NCI-H526 (cell line): Measurements from ENCODE around the gene POTEM.
"Not testable (repeated sequence)": the region's sequence is repeated elsewhere in the genome, so short reads cannot be mapped to it uniquely, and the experiment has no call there.

Experiments
- DNase-seq, 2 experiments: peaks; one replicate each; lab custom pipeline; 2025; lab: John Stamatoyannopoulos, UW

The POTEM gene

DNA sequence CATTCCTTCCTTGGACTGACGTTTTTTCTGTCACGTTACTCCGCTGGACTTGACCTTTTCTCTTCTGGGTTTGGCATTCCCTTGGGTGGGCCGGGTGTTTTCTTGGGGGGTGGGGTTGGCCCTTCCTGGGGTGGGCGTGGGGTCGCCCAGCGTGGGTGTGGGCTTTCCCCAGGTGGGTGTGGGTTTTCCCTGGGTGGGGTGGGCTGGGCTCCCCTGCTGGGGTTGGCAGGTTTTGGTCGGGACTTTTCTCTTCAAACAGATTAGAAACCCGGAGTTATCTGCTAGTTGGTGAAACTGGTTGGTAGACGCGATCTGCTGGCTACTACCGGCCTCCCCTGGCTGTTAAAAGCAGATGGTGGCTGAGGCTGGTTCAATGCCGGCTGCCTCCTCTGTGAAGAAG lies at the start of gene POTEM:
TSS of gene POTEM (plus strand) at position 301 of the 400 bp plus-strand sequence. CDS start at position 353, 52 bp downstream.
- DNase-seq = not testable (repeated sequence)

DNA sequence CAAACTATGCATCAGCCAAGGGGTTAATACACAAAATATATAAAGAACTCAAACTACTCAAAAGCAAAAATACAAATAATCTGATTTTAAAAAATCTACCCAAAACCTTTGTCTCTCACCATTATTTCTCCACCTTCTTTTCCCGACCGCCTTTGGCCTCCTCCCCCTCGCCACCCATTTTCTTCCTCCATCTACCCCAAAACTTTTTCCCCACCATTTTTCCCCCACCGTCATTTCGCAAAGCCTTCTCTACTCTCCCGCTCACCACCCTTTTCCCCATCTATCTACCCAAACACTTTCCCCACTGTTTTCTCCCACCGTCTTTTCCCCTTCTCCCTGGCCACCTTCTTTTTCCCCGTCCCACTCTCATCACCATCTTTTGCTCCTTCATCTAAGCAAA lies 48.9 kb upstream of the POTEM start:
- not testable (repeated sequence) for DNase-seq

DNA sequence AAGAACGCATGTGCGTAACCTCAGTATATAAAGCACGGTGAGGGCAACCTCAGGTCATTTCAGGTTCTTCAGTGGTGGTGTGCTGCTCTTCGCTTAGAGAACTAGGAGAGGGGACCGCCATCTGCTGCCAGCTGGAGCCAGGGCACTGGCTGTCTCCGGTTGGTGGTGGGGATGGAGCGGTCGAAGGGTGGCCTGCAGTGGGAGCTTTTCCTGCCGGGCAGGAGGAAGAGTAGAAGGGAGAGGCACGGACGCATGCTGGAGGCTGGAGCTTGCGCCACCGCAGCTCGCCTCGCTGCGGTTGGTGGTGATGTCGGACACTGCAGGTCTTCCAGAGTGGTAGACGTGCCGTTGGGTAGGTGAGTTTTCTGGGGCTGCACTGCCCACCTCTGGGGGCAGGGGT lies 47.2 kb upstream of the POTEM start:
- not testable (repeated sequence) for DNase-seq

DNA sequence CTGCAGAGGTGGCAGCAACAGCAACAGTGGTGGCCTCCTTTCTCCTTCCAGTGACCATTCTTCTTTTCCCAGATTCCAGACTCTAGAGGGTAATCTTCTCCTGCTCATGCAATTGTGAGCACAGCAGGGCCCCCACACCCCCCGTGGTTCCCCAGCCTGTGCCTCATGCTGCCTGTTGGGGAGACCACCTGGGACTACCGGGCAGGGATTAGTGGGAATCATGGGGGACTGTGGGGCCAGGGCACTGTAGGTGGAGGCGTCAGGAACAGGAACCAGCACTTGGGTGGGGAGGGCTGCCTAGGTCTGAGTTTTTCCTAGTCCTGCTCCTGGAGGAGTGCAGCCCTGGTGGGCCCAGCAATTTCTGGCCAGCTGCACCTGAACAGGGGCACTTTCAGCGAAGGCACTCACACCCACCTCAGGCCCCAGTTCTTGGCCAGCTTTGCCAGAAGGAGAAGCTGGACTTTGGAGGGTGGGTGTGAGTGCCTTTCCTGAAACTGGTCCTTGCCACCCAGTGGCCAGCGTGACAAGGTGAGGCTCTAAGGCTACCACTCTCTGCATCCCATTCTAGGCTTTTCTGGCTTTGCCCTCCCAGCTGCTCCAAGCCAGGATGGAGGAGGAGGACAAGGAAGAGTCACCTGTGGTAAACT lies 46.1 kb upstream of the POTEM start:
- DNase-seq = not testable (repeated sequence)

DNA sequence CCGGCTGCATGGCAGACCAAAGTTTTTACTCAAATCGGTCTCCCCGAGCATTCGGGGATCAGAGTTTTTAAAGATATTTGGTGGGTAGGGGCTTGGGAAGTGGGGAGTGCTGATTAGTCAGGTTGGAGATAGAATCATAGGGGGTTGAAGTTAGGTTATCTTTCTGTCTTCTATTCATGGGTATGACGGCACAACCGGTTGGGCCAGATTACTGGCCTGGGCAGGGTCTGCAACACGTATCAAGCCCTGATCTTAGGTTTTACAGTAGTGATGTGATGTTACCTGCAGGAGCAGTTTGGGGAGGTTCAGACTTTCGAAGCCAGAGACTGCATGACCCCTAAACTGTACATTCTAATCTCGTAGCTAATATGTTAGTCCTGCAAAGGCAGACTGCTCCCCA lies 30.4 kb upstream of the POTEM start:
- DNase-seq = not testable (repeated sequence)

DNA sequence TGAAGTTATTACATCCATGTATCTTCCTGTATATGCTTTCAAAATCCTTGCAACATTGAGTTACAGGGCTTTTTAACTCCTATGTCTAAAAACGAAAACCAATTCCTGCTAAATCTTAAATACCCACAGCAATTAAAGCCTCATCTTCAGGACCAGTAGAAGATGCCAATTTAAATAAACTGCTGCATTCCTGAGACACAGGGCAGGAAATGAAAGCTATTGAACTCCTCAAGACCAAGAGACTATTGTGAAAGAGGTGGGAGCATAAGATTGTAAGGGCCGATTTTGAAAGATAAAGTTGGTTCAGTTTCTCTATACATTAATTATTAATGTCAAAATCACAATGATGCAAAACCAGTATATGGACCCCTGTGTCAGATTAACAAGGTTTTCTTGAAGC lies 28.5 kb upstream of the POTEM start:
- not testable (repeated sequence) for DNase-seq

DNA sequence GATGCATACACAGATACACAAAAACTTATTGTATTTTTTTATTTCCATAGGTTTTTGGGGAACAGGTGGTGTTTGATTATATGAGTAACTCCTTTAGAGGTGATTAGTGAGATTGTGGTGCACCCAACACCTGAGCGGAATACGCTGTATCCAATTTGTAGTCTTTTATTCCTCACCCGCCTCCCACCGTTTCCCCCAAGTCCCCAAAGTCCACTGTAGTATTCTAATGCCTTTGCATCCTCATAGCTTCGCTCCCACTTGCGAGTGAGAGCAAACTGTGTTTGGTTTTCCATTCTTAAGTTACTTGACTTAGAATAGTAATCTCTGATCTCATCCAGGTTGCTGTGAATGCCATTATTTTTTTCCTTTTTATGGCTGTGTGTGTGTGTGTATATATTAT lies 17.3 kb upstream of the POTEM start:
- DNase-seq = not testable (repeated sequence)

DNA sequence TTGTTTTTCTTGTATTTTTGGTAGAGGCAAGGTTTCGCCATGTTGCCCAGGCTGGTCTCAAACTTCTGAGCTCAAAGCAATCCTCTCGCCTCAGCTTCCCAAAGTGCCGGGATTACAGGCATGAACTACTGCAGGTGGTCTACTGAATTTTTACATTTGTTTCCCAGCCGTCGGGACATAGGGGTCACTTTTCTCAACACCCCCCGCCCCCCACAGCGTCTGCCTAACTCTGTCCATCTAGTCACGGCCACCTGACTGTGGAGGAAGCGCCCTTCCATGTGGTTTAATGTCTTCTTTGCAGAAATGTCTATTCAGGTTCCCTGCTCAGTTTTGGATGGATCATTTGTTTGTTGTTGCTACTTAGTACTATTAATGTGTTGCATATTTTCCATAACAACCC lies 14.1 kb upstream of the POTEM start:
- DNase-seq = not testable (repeated sequence)

DNA sequence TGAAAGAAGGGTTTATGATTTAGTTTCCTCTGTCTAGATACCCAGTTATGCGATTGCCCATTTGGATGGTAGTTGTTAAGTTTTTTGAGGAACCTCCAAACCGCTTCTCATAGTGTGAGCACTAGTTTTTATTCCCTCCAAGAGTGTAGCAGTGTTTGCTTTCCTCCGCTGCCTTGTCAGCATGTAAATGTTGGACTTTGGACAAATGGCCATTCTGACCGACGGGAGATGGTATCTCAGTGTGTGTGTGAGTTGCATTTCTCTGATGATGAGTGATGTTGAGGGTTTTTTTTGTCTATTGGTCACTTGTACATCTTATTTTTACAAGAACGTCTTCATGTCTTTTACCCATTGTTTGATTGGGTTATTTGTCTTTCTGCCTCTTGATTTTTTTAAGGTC lies 11.4 kb upstream of the POTEM start:
- not testable (repeated sequence) for DNase-seq

DNA sequence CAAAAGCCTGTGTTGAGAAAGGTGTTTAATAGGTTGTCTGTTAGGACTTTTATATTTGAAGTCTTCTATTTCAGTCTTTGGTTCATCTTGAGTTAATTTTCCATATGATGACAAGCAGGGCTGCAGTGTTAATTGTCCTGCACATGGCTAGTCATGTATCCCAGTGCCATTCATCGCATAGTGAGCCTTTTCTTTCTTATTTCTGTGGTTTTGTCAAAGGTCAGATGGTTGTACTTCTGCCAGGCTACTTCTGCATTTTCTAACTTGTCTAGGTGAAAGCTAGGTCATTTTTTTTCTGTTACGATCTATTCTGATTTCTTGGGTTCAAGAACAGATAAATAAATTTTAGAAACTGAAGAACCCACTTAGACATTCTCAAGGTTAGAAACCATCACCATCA lies 5.7 kb upstream of the POTEM start:
- not testable (repeated sequence) for DNase-seq

DNA sequence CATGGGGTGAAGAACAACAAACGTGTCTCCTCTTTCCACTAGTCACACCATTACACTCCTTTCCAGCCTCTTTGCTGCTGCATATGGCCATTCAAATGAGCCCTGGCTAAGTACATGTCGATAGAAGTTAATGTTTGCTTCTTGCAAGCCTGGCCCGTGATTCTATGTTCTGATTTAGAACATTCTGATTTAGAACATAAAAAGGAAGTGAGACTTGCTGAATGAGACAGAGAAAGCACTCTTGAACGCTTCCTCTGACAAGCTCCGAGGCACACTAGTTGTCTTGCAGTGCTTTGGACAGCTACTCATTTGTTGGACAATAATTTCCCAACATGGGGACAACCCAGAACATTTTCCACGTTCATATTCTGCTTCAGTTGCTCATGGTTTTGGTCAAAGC lies 5.1 kb upstream of the POTEM start:
- not testable (repeated sequence) for DNase-seq

DNA sequence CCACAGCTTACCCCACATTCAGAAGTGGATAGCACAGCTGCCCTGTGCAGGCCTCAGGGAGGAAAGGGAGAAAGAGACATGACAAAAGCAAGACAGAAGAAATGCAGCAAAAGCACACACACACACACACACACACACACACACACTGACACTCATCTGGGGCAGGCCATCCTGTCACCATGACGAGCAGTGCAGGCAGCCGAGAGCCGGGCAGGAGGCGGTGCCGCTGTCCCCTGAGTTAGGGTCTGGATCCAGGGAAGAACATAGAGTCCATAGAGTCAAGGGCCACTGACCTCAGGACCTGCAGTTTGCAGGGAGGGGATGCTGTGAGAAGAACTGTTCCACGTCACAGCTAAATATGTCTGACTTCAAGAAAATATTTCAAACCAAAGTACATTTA lies 4.0 kb upstream of the POTEM start:
- DNase-seq = not testable (repeated sequence)

DNA sequence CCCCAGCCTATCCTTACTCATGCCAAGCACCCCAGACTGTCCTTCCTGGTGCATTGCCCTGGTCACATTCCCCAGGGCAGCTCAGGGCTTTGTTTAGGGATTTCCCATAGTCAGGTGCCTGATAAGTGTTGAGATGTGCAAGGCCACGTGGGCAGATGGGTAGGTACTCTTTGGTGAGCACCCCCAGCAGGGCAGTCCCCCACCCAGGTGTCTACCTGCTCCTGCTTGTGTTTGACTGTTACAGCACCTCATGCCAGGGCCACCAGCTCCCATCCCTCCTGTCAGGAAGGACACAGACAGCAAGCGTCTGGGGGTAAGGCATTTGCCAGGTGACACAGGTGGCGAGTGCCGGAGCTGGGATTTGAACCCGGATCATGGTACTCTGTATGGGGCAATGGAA lies 2.4 kb upstream of the POTEM start:
- not testable (repeated sequence) for DNase-seq

DNA sequence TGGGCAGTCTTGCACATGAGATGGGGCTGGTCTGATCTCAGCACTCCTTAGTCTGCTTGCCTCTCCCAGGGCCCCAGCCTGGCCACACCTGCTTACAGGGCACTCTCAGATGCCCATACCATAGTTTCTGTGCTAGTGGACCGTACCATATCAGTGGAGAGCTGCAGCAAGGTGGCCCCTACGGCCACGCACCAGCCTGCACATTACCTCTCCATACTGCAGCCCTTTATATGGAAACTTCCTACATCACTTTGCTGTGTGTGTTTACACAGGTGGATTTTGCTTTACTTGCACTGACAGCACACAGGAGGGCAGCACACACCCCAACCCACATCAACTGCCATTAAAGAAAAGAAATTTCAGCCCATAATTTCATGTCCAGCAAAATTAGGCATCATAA lies 35.3 kb downstream of the POTEM start:
- DNase-seq = not testable (repeated sequence)

DNA sequence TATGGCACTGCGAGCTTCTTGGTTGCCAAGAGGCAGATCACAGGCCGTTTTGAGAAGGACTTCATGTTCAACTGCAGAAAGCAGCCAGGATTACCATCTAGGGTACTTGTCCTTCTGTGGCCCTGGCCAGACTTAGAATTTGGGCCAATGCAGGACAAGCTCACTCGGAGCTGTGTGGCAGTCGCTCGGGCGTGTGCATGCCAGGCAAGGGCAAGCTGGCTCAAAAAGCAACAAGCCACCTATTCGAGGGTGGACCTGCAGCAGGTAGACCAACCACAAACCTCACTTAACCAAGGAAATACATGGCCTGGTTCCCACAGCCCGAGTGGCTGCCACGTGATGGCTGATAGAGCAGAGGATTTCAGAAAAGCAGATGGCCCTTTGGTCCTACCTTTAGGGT lies 39.3 kb downstream of the POTEM start:
- DNase-seq = not testable (repeated sequence)

DNA sequence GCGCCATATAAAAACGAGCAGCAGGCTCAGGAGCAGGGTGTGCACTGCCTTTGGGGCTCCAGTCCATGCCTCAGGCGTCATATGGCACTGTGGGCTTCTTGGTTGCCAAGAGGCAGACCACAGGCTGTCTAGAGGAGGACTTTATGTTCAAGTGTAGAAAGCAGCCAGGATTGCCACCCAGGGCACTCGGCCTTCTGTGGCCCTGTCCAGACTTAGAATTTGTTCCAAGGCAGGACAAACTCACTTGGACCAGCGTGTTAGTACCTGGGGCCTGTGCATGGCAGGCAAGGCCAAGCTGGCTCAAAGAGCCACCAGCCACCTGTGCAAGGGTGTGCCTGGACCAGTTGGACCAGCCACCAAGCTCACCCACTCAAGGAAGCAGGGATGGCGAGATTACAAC lies 40.4 kb downstream of the POTEM start:
- not testable (repeated sequence) for DNase-seq

DNA sequence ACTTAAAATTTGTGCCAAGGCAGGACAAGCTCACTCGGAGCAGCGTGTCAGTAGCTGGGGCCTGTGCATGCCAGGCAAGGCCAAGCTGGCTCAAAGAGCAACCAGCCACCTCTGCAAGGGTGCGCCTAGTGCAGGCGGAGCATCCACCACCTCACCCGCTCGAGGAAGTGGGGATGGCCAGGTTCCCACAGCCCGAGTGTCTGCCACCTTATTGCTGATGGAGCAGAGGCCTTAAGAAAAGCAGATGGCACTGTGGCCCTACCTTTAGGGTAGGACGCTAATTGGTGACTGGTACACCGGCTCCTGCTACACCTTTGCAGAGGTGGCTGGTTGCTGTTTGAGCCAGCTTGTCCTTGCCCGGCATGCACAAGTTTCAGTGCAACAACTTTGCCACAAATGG lies 43.8 kb downstream of the POTEM start:
- not testable (repeated sequence) for DNase-seq

DNA sequence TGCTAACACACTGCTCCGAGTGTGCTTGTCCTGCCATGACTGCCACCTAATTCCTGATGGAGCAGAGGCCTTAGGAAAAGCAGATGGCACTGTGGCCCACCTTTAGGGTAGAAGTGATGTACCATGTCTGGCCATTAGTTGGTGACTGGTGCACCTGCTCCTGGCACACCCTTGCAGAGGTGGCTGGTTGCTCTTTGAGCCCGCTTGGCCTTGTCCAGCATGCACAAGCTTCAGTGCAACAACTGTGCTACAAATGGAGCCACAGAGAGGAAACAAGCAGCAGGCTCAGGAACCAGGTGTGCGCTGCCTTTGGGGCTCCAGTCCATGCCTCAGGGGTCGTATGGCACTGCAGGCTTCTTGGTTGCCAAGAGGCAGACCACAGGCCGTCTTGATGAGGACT lies 44.5 kb downstream of the POTEM start:
- DNase-seq = not testable (repeated sequence)

DNA sequence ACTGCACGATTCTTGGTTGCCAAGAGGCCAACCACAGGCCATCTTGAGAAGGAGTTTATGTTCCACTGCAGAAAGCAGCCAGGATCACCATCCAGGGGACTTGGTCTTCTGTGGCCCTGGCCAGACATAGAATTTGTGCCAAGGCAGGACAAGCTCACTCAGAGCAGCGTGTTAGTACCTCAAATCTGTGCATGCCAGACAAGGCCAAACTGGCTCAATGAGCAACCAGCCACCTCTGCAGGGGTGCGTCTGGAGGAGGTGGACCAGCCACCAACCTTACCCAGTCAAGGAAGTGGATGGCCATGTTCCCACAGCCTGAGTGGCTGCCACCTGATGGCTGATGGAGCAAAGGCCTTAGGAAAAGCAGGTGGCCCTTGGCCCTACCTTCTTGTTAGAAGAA lies 48.0 kb downstream of the POTEM start:
- DNase-seq = not testable (repeated sequence)

DNA sequence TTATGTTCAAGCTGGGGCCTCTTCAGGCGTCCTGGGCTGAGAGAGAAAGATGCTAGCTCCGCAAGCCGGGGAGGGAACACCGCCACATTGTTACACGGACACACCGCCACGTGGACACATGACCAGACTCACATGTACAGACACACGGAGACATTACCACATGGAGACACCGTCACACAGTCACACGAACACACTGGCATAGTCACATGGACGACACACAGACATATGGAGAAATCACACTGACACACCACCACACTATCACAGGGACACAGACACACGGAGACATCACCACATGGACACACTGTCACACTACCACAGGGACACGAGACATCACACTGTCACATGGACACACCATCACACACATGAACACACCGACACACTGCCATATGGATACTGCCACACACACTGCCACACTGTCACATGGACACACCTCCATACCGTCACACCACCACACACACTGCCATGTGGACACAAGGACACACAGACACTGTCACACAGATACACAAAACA lies 57.9 kb downstream of the POTEM start:
- not testable (repeated sequence) for DNase-seq

DNA sequence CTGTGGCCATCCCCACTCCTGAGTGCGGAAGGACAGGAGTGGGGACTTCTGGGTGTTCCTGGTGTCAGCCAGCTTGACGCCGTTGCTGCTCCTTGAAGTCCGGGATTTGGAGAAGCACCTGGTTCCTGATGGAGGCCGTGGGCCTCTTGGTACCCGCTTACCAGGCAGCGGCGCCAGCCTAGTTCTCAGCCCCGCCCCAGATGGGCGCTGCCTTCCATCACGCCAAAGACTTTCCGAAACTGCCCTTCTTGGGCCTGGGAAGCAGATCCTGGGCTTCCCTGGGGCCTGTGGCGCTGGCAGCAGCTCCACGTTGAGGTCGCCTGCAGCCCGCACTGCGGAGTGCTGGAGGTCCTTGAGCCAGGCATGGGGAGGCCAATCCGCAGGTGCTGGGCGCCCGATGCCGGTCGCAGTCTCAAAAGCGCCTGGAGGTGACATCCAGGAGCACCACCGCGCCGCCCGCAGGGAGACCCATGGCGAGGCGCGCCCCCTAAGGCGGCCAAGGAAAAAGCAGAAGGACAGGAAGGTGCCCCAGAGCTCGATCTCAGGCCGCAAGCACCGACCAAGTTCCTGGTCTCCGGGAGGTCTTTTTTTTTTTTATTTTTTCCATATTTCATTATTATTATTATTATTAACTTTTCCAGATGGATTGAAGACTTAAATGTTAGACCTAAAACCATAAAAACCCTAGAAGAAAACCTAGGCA lies 59.6 kb downstream of the POTEM start:
- not testable (repeated sequence) for DNase-seq

DNA sequence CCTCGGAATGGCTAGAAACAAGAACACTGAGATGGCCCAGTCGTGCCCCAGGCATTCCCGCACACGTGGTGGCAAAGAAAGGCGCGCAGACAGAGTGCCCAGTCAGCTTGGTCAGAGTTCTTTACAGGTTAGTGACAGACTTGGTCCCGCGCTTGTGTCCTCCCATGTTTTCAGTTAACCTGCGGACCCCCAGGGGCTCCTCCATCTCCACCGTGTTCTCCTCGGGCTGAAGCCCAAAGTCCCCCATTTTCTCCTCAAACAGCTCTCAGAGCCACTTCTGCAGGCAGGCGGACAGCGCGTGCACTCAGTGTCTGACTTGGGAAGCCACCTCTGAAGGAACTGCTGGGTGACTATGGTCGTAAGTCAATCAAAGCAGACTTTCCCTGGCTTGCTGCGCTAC lies 60.7 kb downstream of the POTEM start:
- DNase-seq = not testable (repeated sequence)

DNA sequence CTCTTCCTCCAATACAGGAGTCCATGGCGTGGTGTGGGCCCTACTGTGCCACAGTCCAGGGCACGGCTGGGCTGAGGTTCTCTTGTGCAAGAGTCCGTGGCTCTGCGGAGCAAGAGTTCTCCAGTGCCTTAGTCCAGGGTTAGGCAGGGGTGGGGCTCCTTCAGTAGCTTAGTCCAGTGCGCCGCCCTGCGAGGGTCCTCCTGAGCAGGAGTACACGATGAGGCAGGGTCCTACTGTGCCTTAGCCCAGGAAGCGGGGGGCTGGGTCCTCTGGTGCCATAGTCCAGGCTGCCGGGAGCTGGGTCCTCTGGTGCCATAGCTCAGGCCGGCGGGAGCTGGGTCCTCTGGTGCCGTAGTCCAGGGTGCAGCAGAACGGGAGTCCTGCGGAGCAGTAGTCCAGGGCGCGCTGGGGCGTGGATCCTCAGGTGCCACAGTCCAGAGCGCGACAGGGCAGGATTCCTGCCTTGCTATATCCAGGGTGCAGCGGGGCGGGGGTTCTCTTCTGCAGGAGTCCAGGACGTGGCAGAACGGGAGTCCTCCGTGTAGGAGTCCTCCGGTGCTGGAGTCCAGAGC lies 69.7 kb downstream of the POTEM start:
- not testable (repeated sequence) for DNase-seq
